Endothelial cell of umbilical vein (primary cell): Measurements from ENCODE around the gene IFI35. TPM values are rescaled to one million over a fixed set of nuclear protein-coding genes. Genes with fewer than 3 reads are reported as not detected.

Experiments
- BruUV-seq: library from RNA; stranded (reverse); fragments of 400-500 nt; replicated peaks from 2 replicates; lab custom pipeline; 2021; lab: Mats Ljungman, UMichigan
- CTCF ChIA-PET: fragments of 300-600, 350-600 bp; sonication (Branson Sonifier 250); formaldehyde crosslinking; loops from one replicate; lab custom pipeline; 2021; ENCODE audit warnings: antibody characterized with exemption, inconsistent platforms; lab: Charles Lee
- POLR2A ChIA-PET: fragments of 300-600, 350-600 bp; sonication (Branson Sonifier 250); formaldehyde crosslinking; loops from one replicate; lab custom pipeline; 2021; ENCODE audit warnings: antibody characterized with exemption, inconsistent platforms; lab: Charles Lee
- DNase-seq: peaks from one replicate; pipeline ENCODE4 v3.0.0-alpha.2; 2011; ENCODE audit warnings: low read depth, low spot score
- FAIRE-seq: peaks from 2 replicates; lab custom pipeline; 2011; peaks lifted over from hg19 to GRCh38; lab: Jason Lieb, UNC
- H2AFZ ChIP-seq: 2 replicates; pipeline ENCODE4 v1.6.0; 2012; ENCODE audit warnings: low read depth, low read length, control low read depth, inconsistent platforms
- H3K27ac ChIP-seq: 2 replicates; pipeline ENCODE4 v1.5.1; 2011; ENCODE audit warnings: low read depth, mild to moderate bottlenecking, control low read depth, low read length, moderate library complexity; ENCODE audit not compliant: insufficient read depth
- H3K27me3 ChIP-seq, 2 experiments: 2 replicates each; pipeline versions ENCODE4 v1.6.0 to v1.6.1; 2011; ENCODE audit warnings: low read length in 2 of 2, mixed read lengths in 1 of 2; ENCODE audit not compliant: control insufficient read depth in 2 of 2, insufficient read depth in 2 of 2
- H3K36me3 ChIP-seq, 2 experiments: 2 replicates in 1 of 2; 3 replicates in 1 of 2; pipeline ENCODE4 v1.5.1; 2011; ENCODE audit warnings: low read length in 2 of 2, mild to moderate bottlenecking in 1 of 2, moderate library complexity in 1 of 2; ENCODE audit not compliant: control insufficient read depth in 2 of 2, insufficient read depth in 2 of 2; ENCODE audit errors: extremely low read depth in 1 of 2
- H3K4me1 ChIP-seq: 3 replicates; pipeline ENCODE4 v1.5.1; 2011; ENCODE audit warnings: mild to moderate bottlenecking, low read length; ENCODE audit not compliant: control insufficient read depth, insufficient read depth; ENCODE audit errors: extremely low read depth
- H3K4me2 ChIP-seq: 2 replicates; pipeline ENCODE4 v1.6.1; 2011; ENCODE audit warnings: low read length, control low read depth, mixed read lengths; ENCODE audit not compliant: insufficient read depth
- H3K4me3 ChIP-seq, 3 experiments: fragments of 200-600 bp in 1 of 3; sonication (generic), shearing (Covaris generic) in 1 of 3; replicated peaks in 1 of 3; 2 replicates each; pipeline ENCODE4 v1.5.1; 2011 to 2016; ENCODE audit warnings: control low read depth in 3 of 3, low read length in 3 of 3, mild to moderate bottlenecking in 2 of 3, inconsistent platforms in 1 of 3, low read depth in 1 of 3, moderate library complexity in 1 of 3; ENCODE audit not compliant: insufficient read depth in 1 of 3
- H3K79me2 ChIP-seq: 2 replicates; pipeline ENCODE4 v1.6.0; 2012; ENCODE audit warnings: low read length, inconsistent platforms; ENCODE audit not compliant: control insufficient read depth, insufficient read depth
- H3K9ac ChIP-seq: replicated peaks from 2 replicates; pipeline ENCODE3; 2011; ENCODE audit warnings: low read length, control low read depth; ENCODE audit not compliant: insufficient read depth; ENCODE audit errors: extremely low read depth
- H3K9me1 ChIP-seq: replicated peaks from 3 replicates; pipeline ENCODE4 v1.6.0; 2011; ENCODE audit warnings: mild to moderate bottlenecking, low read length; ENCODE audit not compliant: control insufficient read depth, insufficient read depth; ENCODE audit errors: extremely low read depth
- H3K9me3 ChIP-seq: replicated peaks from 2 replicates; pipeline ENCODE4 v1.5.1; 2012; ENCODE audit warnings: low read length, inconsistent platforms; ENCODE audit not compliant: control insufficient read depth, insufficient read depth
- H4K20me1 ChIP-seq: replicated peaks from 2 replicates; pipeline ENCODE3; 2011; ENCODE audit warnings: mild to moderate bottlenecking, low read length; ENCODE audit not compliant: control insufficient read depth, insufficient read depth; ENCODE audit errors: extremely low read depth
- CTCF ChIP-seq, 2 donors: IDR thresholded peaks; 1 replicate in 1 of 2; 2 replicates in 1 of 2; pipeline ENCODE4 v1.5.1; 2011; ENCODE audit warnings: low read length in 2 of 2, mild to moderate bottlenecking in 2 of 2, moderate library complexity in 2 of 2, control low read depth in 1 of 2, inconsistent platforms in 1 of 2, low read depth in 1 of 2; ENCODE audit not compliant: insufficient read depth in 1 of 2; ENCODE audit errors: extremely low read depth in 1 of 2
- EZH2 ChIP-seq: IDR thresholded peaks from 2 replicates; pipeline ENCODE4 v1.6.1; 2012; ENCODE audit warnings: borderline replicate concordance, low read depth, mild to moderate bottlenecking, moderate library complexity, low read length, inconsistent platforms; ENCODE audit not compliant: severe bottlenecking
- FOS ChIP-seq: IDR thresholded peaks from 2 replicates; pipeline ENCODE4 v1.6.1; 2011; ENCODE audit warnings: mild to moderate bottlenecking, low read length, moderate library complexity, borderline replicate concordance; ENCODE audit not compliant: insufficient read depth
- GATA2 ChIP-seq: IDR thresholded peaks from 2 replicates; pipeline ENCODE4 v1.7.0; 2011; ENCODE audit warnings: low read depth, mild to moderate bottlenecking, moderate library complexity, mixed read lengths, low read length; ENCODE audit not compliant: insufficient read length, insufficient read depth
- JUN ChIP-seq: IDR thresholded peaks from 2 replicates; pipeline ENCODE4 v1.6.1; 2011; ENCODE audit warnings: borderline replicate concordance, low read depth; ENCODE audit not compliant: insufficient read length, insufficient read depth
- MAX ChIP-seq: IDR thresholded peaks from 2 replicates; pipeline ENCODE4 v1.6.1; 2011; ENCODE audit not compliant: insufficient read depth, insufficient read length
- MYC ChIP-seq: IDR thresholded peaks from one replicate; pipeline ENCODE4 v1.6.1; 2011; ENCODE audit warnings: mild to moderate bottlenecking, low read depth, low read length
- POLR2A ChIP-seq: IDR thresholded peaks from 2 replicates; pipeline ENCODE4 v1.6.1; 2012; ENCODE audit warnings: low read depth, mild to moderate bottlenecking, control low read depth, low read length
- POLR2AphosphoS5 ChIP-seq: IDR thresholded peaks from 2 replicates; pipeline ENCODE4 v1.6.1; 2012; ENCODE audit warnings: low read depth, mild to moderate bottlenecking, control low read depth, low read length, moderate library complexity; ENCODE audit not compliant: insufficient read depth
- dilution Hi-C: fragments of 300-500 bp; cut with MboI; formaldehyde crosslinking; loops from one replicate; pipeline ENCODE4 v1.15.0; 2019; ENCODE audit warnings: low sequenced_read_pairs; ENCODE audit not compliant: extremely low pct_ligation_motif_present
- intact Hi-C: fragments of 100-400 bp; cut with micrococcal nuclease; formaldehyde crosslinking; loops from one replicate; pipeline ENCODE4 v1.10.0; 2022
- polyA plus RNA-seq, 4 experiments: library from polyadenylated mRNA; depleted of rRNA in 3 of 4; stranded (reverse) in 3 of 4; unstranded in 1 of 4; fragments of >200 nt; gene quantifications; 2 replicates each; pipeline versions ENCODE4 v1.2.1 to v1.2.3, GENCODE V29; 2011 to 2012; ENCODE audit warnings: missing spikeins in 1 of 4
- total RNA-seq: library from RNA; stranded (reverse); gene quantifications from 2 replicates; pipeline ENCODE4 v1.2.3, GENCODE V29; 2021

The IFI35 gene
- total and polyA plus RNA-seq, 2 donors (not counting 3 experiments of a cell fraction or from before 2014, with no cell fraction given) = 11.1 to 22.5 TPM

- dilution Hi-C loops = no loop called here
- no TSS peak for BruUV-seq
- ChIA-PET POLR2A (interaction anchor here (1.0 kb wide), 1 partner anchor 14 kb away, joined by 4 read pairs; no protein-coding TSS in a partner anchor), CTCF (interaction anchor here (1.2 to 2.4 kb wide), 2 partner anchors 13 to 14 kb away, joined by 4 to 8 read pairs; partner anchors contain the start of gene RPL27)
- intact Hi-C loops = no loop called here
- Histone ChIP-seq H3K4me2 (no peak overlapping the region), H4K20me1 (no peaks in the 10 kb centered on the region), H3K9me1 (no peaks in the 10 kb centered on the region), H2AFZ (no peak overlapping the region), H3K27ac (no peak overlapping the region), H3K4me1 (peaks cover 16% of the 10 kb centered on the region), H3K27me3 (no peaks in the 10 kb centered on the region), H3K36me3 (peaks cover 3 to 24% of the 10 kb centered on the region in 2 experiments), H3K4me3 (no peak overlapping the region), H3K79me2 (no peaks in the 10 kb centered on the region), H3K9ac (no peak overlapping the region), H3K9me3 (no peaks in the 10 kb centered on the region)
- no peak for FAIRE-seq
- TF ChIP-seq CTCF (IDR thresholded peaks at IDR 0.05; ENCODE audit: extremely low read depth in 1 of 2, insufficient read depth in 1 of 2, low read depth in 1 of 2, low read length in 2 of 2) (no peak), MAX (no peak), POLR2AphosphoS5 (no peak), EZH2 (no peak), GATA2 (no peak), POLR2A (no peak), MYC (no peak), FOS (no peak), JUN (no peak)
- DNase-seq = no peak
Measured at GRCh38 chr17:43011728-43012472, 5.3 kb downstream of the IFI35 start.
